ENCODE data around the gene PSME1. TPM values are rescaled to one million over a fixed set of nuclear protein-coding genes. Genes with fewer than 3 reads are reported as not detected.

Gene PSME1
- total RNA-seq, 1 experiment from 2014 or later = 191 TPM

Other genes with a start within 250 kb of the PSME1 start
- 32.0 and 52.7 TPM in 2 replicates for gene DHRS4, start 182.4 kb upstream of the PSME1 start, total RNA-seq (2014; rRNA removed; shearing (Covaris generic))
- 10.7 and 18.7 TPM in 2 replicates for gene DHRS4L2, start 147.3 kb upstream of the PSME1 start, total RNA-seq (2014; rRNA removed; shearing (Covaris generic))
- gene CARMIL3, start 84.2 kb upstream of the PSME1 start, total RNA-seq (2014; rRNA removed; shearing (Covaris generic)) = under 0.01 TPM in 1 of 2 replicates, not detected in the other
- not detected in 2 replicates for gene CPNE6, start 64.6 kb upstream of the PSME1 start, total RNA-seq (2014; rRNA removed; shearing (Covaris generic))
- 6.6 and 12.6 TPM in 2 replicates for gene PCK2, start 41.9 kb upstream of the PSME1 start, total RNA-seq (2014; rRNA removed; shearing (Covaris generic))
- gene DCAF11, start 21.4 kb upstream of the PSME1 start, total RNA-seq (2014; rRNA removed; shearing (Covaris generic)) = 68.9 and 75.2 TPM in 2 replicates
- gene NRL, start 21.2 kb upstream of the PSME1 start, total RNA-seq (2014; rRNA removed; shearing (Covaris generic)) = 3.1 and 5.9 TPM in 2 replicates
- 2.7 TPM in 1 of 2 replicates, not detected in the other for gene FITM1, start 5.5 kb upstream of the PSME1 start, total RNA-seq (2014; rRNA removed; shearing (Covaris generic))
- gene EMC9, start 5.4 kb downstream of the PSME1 start, total RNA-seq (2014; rRNA removed; shearing (Covaris generic)) = 25.4 and 46.5 TPM in 2 replicates
- 241 and 245 TPM in 2 replicates for gene PSME2, start 10.4 kb downstream of the PSME1 start, total RNA-seq (2014; rRNA removed; shearing (Covaris generic))
- 49.7 and 68.1 TPM in 2 replicates for gene RNF31, start 11.3 kb downstream of the PSME1 start, total RNA-seq (2014; rRNA removed; shearing (Covaris generic))
- 7.9 and 25.5 TPM in 2 replicates for gene IRF9, start 25.1 kb downstream of the PSME1 start, total RNA-seq (2014; rRNA removed; shearing (Covaris generic))
- not detected in 2 replicates for gene REC8, start 35.9 kb downstream of the PSME1 start, total RNA-seq (2014; rRNA removed; shearing (Covaris generic))
- 165 and 275 TPM in 2 replicates for gene IPO4, start 52.6 kb downstream of the PSME1 start, total RNA-seq (2014; rRNA removed; shearing (Covaris generic))
- gene TM9SF1, start 59.2 kb downstream of the PSME1 start, total RNA-seq (2014; rRNA removed; shearing (Covaris generic)) = 91.9 and 98.7 TPM in 2 replicates
- gene TSSK4, start 69.5 kb downstream of the PSME1 start, total RNA-seq (2014; rRNA removed; shearing (Covaris generic)) = not detected in 2 replicates
- gene CHMP4A, start 77.3 kb downstream of the PSME1 start, total RNA-seq (2014; rRNA removed; shearing (Covaris generic)) = 60.1 and 89.8 TPM in 2 replicates
- gene MDP1, start 79.9 kb downstream of the PSME1 start, total RNA-seq (2014; rRNA removed; shearing (Covaris generic)) = 12.7 and 18.9 TPM in 2 replicates
- 308 and 348 TPM in 2 replicates for gene NEDD8, start 96.2 kb downstream of the PSME1 start, total RNA-seq (2014; rRNA removed; shearing (Covaris generic))
- gene GMPR2, start 96.7 kb downstream of the PSME1 start, total RNA-seq (2014; rRNA removed; shearing (Covaris generic)) = 83.3 and 112 TPM in 2 replicates
- 34.6 and 48.3 TPM in 2 replicates for gene TINF2, start 106.4 kb downstream of the PSME1 start, total RNA-seq (2014; rRNA removed; shearing (Covaris generic))
- 0.69 and 2.6 TPM in 2 replicates for gene TGM1, start 127.0 kb downstream of the PSME1 start, total RNA-seq (2014; rRNA removed; shearing (Covaris generic))
- 21.5 and 22.1 TPM in 2 replicates for gene RABGGTA, start 135.4 kb downstream of the PSME1 start, total RNA-seq (2014; rRNA removed; shearing (Covaris generic))
- 1.7 and 4.9 TPM in 2 replicates for gene DHRS1, start 163.6 kb downstream of the PSME1 start, total RNA-seq (2014; rRNA removed; shearing (Covaris generic))
- gene NOP9, start 163.7 kb downstream of the PSME1 start, total RNA-seq (2014; rRNA removed; shearing (Covaris generic)) = 15.8 and 17.1 TPM in 2 replicates
- gene CIDEB, start 171.8 kb downstream of the PSME1 start, total RNA-seq (2014; rRNA removed; shearing (Covaris generic)) = 0.06 TPM in 1 of 2 replicates, not detected in the other
- gene LTB4R2, start 173.9 kb downstream of the PSME1 start, total RNA-seq (2014; rRNA removed; shearing (Covaris generic)) = 6.9 and 16.7 TPM in 2 replicates
- gene LTB4R, start 175.3 kb downstream of the PSME1 start, total RNA-seq (2014; rRNA removed; shearing (Covaris generic)) = 2.5 and 6.3 TPM in 2 replicates
- gene ADCY4, start 198.9 kb downstream of the PSME1 start, total RNA-seq (2014; rRNA removed; shearing (Covaris generic)) = 0.17 TPM in 1 of 2 replicates, not detected in the other
- not detected in 2 replicates for gene RIPK3, start 203.8 kb downstream of the PSME1 start, total RNA-seq (2014; rRNA removed; shearing (Covaris generic))
- gene NFATC4, start 232.0 kb downstream of the PSME1 start, total RNA-seq (2014; rRNA removed; shearing (Covaris generic)) = 14.5 and 28.8 TPM in 2 replicates

All from Daoy (cell line).